Ramos (cell line): ENCODE measurements around the gene AFM.
"Not testable (repeated sequence)": the region's sequence is repeated elsewhere in the genome, so short reads cannot be mapped to it uniquely, and the experiment has no call there.

ENCODE experiments used
- in situ Hi-C: fragments of 300-500 bp; cut with MboI; formaldehyde crosslinking; loops from one replicate; pipeline ENCODE4 v1.14.3; 2022; ENCODE audit warnings: low sequenced_read_pairs; ENCODE audit not compliant: unreplicated experiment

AFM gene

GRCh38 chr4:73501664-73502265 lies 20.2 kb downstream of the AFM start:
- in situ Hi-C loops: no loop called here

- in situ Hi-C loops: no loop called here
Measured at GRCh38 chr4:73505567-73505966, 24.0 kb downstream of the AFM start.

- in situ Hi-C loops: no loop called here
Measured at GRCh38 chr4:73507541-73507940, 26.0 kb downstream of the AFM start.

GRCh38 chr4:73508651-73509050 lies 27.1 kb downstream of the AFM start:
- in situ Hi-C loops: no loop called here

- in situ Hi-C loops: no loop called here
Measured at GRCh38 chr4:73518340-73518739, 36.8 kb downstream of the AFM start.

GRCh38 chr4:73520821-73521220 lies 39.3 kb downstream of the AFM start:
- in situ Hi-C loops: no loop called here

GRCh38 chr4:73523126-73523525 lies 41.6 kb downstream of the AFM start:
- in situ Hi-C loops: no loop called here

- in situ Hi-C loops: no loop called here
Measured at GRCh38 chr4:73525611-73526010, 44.1 kb downstream of the AFM start.

- in situ Hi-C loops: no loop called here
Measured at GRCh38 chr4:73527196-73527595, 45.7 kb downstream of the AFM start.

- in situ Hi-C loops: no loop called here
Measured at GRCh38 chr4:73528171-73528570, 46.6 kb downstream of the AFM start.

GRCh38 chr4:73533515-73534422 lies 52.2 kb downstream of the AFM start:
- in situ Hi-C loops: no loop called here

GRCh38 chr4:73538162-73538561 lies 56.6 kb downstream of the AFM start:
- in situ Hi-C loops: no loop called here

GRCh38 chr4:73539386-73539785 lies 57.8 kb downstream of the AFM start:
- in situ Hi-C loops: no loop called here

- in situ Hi-C loops: no loop called here
Measured at GRCh38 chr4:73540826-73541225, 59.3 kb downstream of the AFM start.

- in situ Hi-C loops: no loop called here
Measured at GRCh38 chr4:73541251-73541650, 59.7 kb downstream of the AFM start.

- in situ Hi-C loops: no loop called here
Measured at GRCh38 chr4:73544620-73545019, 63.1 kb downstream of the AFM start.

GRCh38 chr4:73550865-73551264 lies 69.3 kb downstream of the AFM start:
- in situ Hi-C loops: not testable (repeated sequence)
